GM12878 (cell line): Measurements from ENCODE around the gene MAST4. TPM values are rescaled to one million over a fixed set of nuclear protein-coding genes. Genes with fewer than 3 reads are reported as not detected.

Experiments used
- ATAC-seq: fragments of 200-7000 bp; cut with Tn5 transposase; 3 replicates; pipeline ENCODE4 v1.9.1; 2020; ENCODE audit warnings: mild to moderate bottlenecking, moderate library complexity
- BruUV-seq: library from RNA; stranded (reverse); fragments of 400-500 nt; replicated peaks from 2 replicates; lab custom pipeline; 2021; lab: Mats Ljungman, UMichigan
- CTCF ChIA-PET: fragments of 300-600 bp; sonication (Branson Sonifier 250); formaldehyde crosslinking; extraction: SDS; loops from one replicate; lab custom pipeline; 2021; ENCODE audit warnings: inconsistent platforms; lab: Yijun Ruan, JAX
- POLR2A ChIA-PET: fragments of 350-600 bp; formaldehyde crosslinking; extraction: SDS; loops from one replicate; lab custom pipeline; 2021; ENCODE audit warnings: inconsistent platforms; lab: Charles Lee
- RAD21 ChIA-PET: fragments of 300-600 bp; sonication (Branson Sonifier 250); formaldehyde crosslinking; loops from one replicate; lab custom pipeline; 2023; ENCODE audit warnings: antibody characterized with exemption; ENCODE audit not compliant: unreplicated experiment; lab: Charles Lee
- SMC1A ChIA-PET: fragments of 300-600 bp; sonication (Branson Sonifier 250); formaldehyde crosslinking; loops from one replicate; lab custom pipeline; 2023; ENCODE audit not compliant: unreplicated experiment, uncharacterized antibody; lab: Charles Lee
- DNase-seq: peaks from one replicate; pipeline ENCODE4 v3.0.0-alpha.2; 2011; ENCODE audit warnings: low read depth, low spot score
- FAIRE-seq: peaks from 3 replicates; lab custom pipeline; 2011; peaks lifted over from hg19 to GRCh38; lab: Jason Lieb, UNC
- H2AFZ ChIP-seq: 2 replicates; pipeline ENCODE4 v1.6.0; 2011; ENCODE audit warnings: low read depth, low read length, control low read depth; ENCODE audit not compliant: control insufficient read depth
- H3K27ac ChIP-seq: 2 replicates; pipeline ENCODE4 v1.5.1; 2011; ENCODE audit warnings: control low read depth; ENCODE audit not compliant: control insufficient read depth, insufficient read depth
- H3K27me3 ChIP-seq, 2 experiments: replicated peaks in 1 of 2; 2 replicates each; pipeline versions ENCODE4 v1.6.0 to v1.6.1; 2011; ENCODE audit warnings: low read length in 1 of 2; ENCODE audit not compliant: control insufficient read depth in 2 of 2, insufficient read depth in 2 of 2
- H3K36me3 ChIP-seq, 2 experiments: 2 replicates each; pipeline ENCODE4 v1.5.1; 2011; ENCODE audit warnings: low read length in 1 of 2; ENCODE audit not compliant: control insufficient read depth in 2 of 2, insufficient read depth in 2 of 2
- H3K4me1 ChIP-seq: 2 replicates; pipeline ENCODE4 v1.6.1; 2011; ENCODE audit warnings: mild to moderate bottlenecking, low read length, moderate library complexity, mixed read lengths; ENCODE audit not compliant: control insufficient read depth, insufficient read depth
- H3K4me2 ChIP-seq: 2 replicates; pipeline ENCODE4 v1.6.0; 2011; ENCODE audit warnings: control low read depth; ENCODE audit not compliant: control insufficient read depth, insufficient read depth
- H3K4me3 ChIP-seq: fragments of 200-600 bp; sonication (generic); 2 replicates; pipeline ENCODE4 v1.5.1; 2016
- H3K79me2 ChIP-seq: 2 replicates; pipeline ENCODE4 v1.6.0; 2011; ENCODE audit warnings: low read length; ENCODE audit not compliant: control insufficient read depth, insufficient read depth
- H3K9ac ChIP-seq: 2 replicates; pipeline ENCODE4 v1.8.0; 2011; ENCODE audit warnings: low read length, control low read depth, mixed read lengths; ENCODE audit not compliant: control insufficient read depth, insufficient read depth
- H3K9me3 ChIP-seq: replicated peaks from 3 replicates; pipeline ENCODE4 v1.5.1; 2011; ENCODE audit warnings: mild to moderate bottlenecking, low read length; ENCODE audit not compliant: control insufficient read depth, insufficient read depth
- H4K20me1 ChIP-seq: 2 replicates; pipeline ENCODE4 v1.6.0; 2011; ENCODE audit not compliant: control insufficient read depth, insufficient read depth
- CTCF ChIP-seq, 3 experiments: IDR thresholded peaks in 2 of 3; conservative IDR thresholded peaks in 1 of 3; 2 replicates each; pipeline ENCODE4 v1.5.1; 2011; ENCODE audit warnings: low read depth in 3 of 3, low read length in 3 of 3, mild to moderate bottlenecking in 3 of 3, control low read depth in 2 of 3, moderate library complexity in 2 of 3, inconsistent platforms in 1 of 3, mixed read lengths in 1 of 3; ENCODE audit not compliant: control insufficient read depth in 2 of 3, insufficient read depth in 1 of 3; ENCODE audit errors: extremely low read depth in 1 of 3
- FOXK2 ChIP-seq: fragments of 450-650 bp; IDR thresholded peaks from 2 replicates; pipeline ENCODE4 v1.6.1; 2017; ENCODE audit warnings: mild to moderate bottlenecking, moderate library complexity
- IKZF2 ChIP-seq, 2 experiments: fragments of 450-650 bp; IDR thresholded peaks; 2 replicates each; pipeline ENCODE4 v1.6.1; 2017; ENCODE audit warnings: mild to moderate bottlenecking in 2 of 2, moderate library complexity in 2 of 2
- IRF5 ChIP-seq: fragments of 450-650 bp; IDR thresholded peaks from 2 replicates; pipeline ENCODE4 v1.6.1; 2017; ENCODE audit warnings: borderline replicate concordance
- RAD21 ChIP-seq: IDR thresholded peaks from 2 replicates; pipeline ENCODE4 v1.6.1; 2011; ENCODE audit warnings: mild to moderate bottlenecking, low read depth, low read length, moderate library complexity; ENCODE audit not compliant: insufficient read depth
- RELA ChIP-seq: fragments of 450-650 bp; IDR thresholded peaks from 2 replicates; pipeline ENCODE4 v1.8.0; 2014; ENCODE audit warnings: borderline replicate concordance; ENCODE audit not compliant: partially characterized antibody
- WGBS: methylation state at CpG from one replicate; pipeline ENCODE4 v1.1.6; 2016; ENCODE audit warnings: low lambda C conversion rate; ENCODE audit not compliant: insufficient replicate concordance, insufficient coverage; ENCODE audit errors: missing lambda C conversion rate; 5-methylcytosine and 5-hydroxymethylcytosine counted together
- in situ Hi-C: fragments of 300-500 bp; cut with MboI; formaldehyde crosslinking; loops from 9 replicates; pipeline ENCODE4 v1.14.3; 2018; ENCODE audit warnings: mixed read lengths
- intact Hi-C: fragments of 100-400 bp; cut with micrococcal nuclease; formaldehyde crosslinking; loops from one replicate; pipeline ENCODE4 v1.14.2; 2022; ENCODE audit not compliant: unreplicated experiment
- polyA plus RNA-seq, 11 experiments: library from polyadenylated mRNA; depleted of rRNA in 4 of 11; unstranded in 6 of 11; stranded (reverse) in 5 of 11; fragments of >200 nt; fragmentation: Nextera tagmentation in 4 of 11; fragmentation: Illumina TruSeq in 1 of 11; extraction: Ambion mirVana in 4 of 11; extraction: Trizol in 1 of 11; gene quantifications; 1 replicate in 1 of 11; 2 replicates in 10 of 11; pipeline versions ENCODE4 v1.2.1 to v1.2.3, GENCODE V29; 2011 to 2016; ENCODE audit warnings: inconsistent platforms in 2 of 11, missing spikeins in 2 of 11, low read depth in 1 of 11
- total RNA-seq, 4 experiments: library from RNA; depleted of rRNA in 3 of 4; stranded (reverse); fragments of >200 nt in 3 of 4; fragmentation: Illumina TruSeq in 1 of 4; extraction: Trizol in 1 of 4; gene quantifications; 2 replicates each; pipeline versions ENCODE4 v1.2.1 to v1.2.3, GENCODE V29; 2013 to 2021

MAST4 gene
- total and polyA plus RNA-seq, 10 of the 15 experiments (the other 5 are each of a cell fraction or from before 2014, with no cell fraction given) = 0.02 to 1.6 (median 0.29) TPM; not detected in 1

- TF ChIP-seq IKZF2 (IDR thresholded peaks at IDR 0.05) = no peak
- TF ChIP-seq IRF5 = no peak
Measured at GRCh38 chr5:66722686-66723085, 126.5 kb downstream of the MAST4 start (continued).

- TF ChIP-seq RELA (no peak), RAD21 (peak; percentile 31; the same call in 1 of the 2 replicates), CTCF (IDR thresholded peaks at IDR 0.05 in 2 of 3, conservative IDR thresholded peaks at IDR 0.05 in 1 of 3; ENCODE audit: control insufficient read depth in 2 of 3, extremely low read depth in 1 of 3, insufficient read depth in 1 of 3, low read depth in 3 of 3, low read length in 3 of 3) (0 out of 6 replicates have a peak, but pooled peaks of 1 of the 3 experiments have one; percentile 10), FOXK2 (no peak)
- TF ChIP-seq, all 136 proteins: peak for 2
- no peak for FAIRE-seq
- ChIA-PET CTCF (interaction anchor here (1.0 to 1.5 kb wide), 2 partner anchors 416 to 418 kb away, joined by 3 to 5 read pairs; no protein-coding TSS in a partner anchor), RAD21 (no interaction called here), SMC1A (interaction anchor here (1.0 kb wide), 1 partner anchor 413 kb away, joined by 3 read pairs; no protein-coding TSS in a partner anchor), POLR2A (no interaction called here)
- Histone ChIP-seq H2AFZ (no peak overlapping the region), H4K20me1 (no peaks in the 10 kb centered on the region), H3K4me3 (no peak overlapping the region), H3K9me3 (no peaks in the 10 kb centered on the region), H3K27ac (no peak overlapping the region), H3K9ac (no peak overlapping the region), H3K4me2 (no peak overlapping the region), H3K79me2 (no peaks in the 10 kb centered on the region), H3K4me1 (no peaks in the 10 kb centered on the region), H3K27me3 (no peaks in the 10 kb centered on the region), H3K36me3 (no peaks in the 10 kb centered on the region)
- in situ Hi-C loops = no loop called here
- intact Hi-C loops = no loop called here
- no peak for DNase-seq
- no TSS peak for BruUV-seq
- WGBS = 22% methylated on average over 2 of the region's 2 CpGs
- ATAC-seq = no peak
Measured at GRCh38 chr5:66724349-66725139, 128.4 kb downstream of the MAST4 start.
